CD4-positive, alpha-beta T cell treated with Interleukin-17A for 1 hour (primary cell): Measurements from ENCODE around the gene TLCD3A.
A peak's percentile ranks its signal among the peaks of the same experiment; 100 is the strongest.
"Not testable (repeated sequence)": the region's sequence is repeated elsewhere in the genome, so short reads cannot be mapped to it uniquely, and the experiment has no call there.

Experiments used
- DNase-seq: peaks from one replicate; pipeline ENCODE4 v3.0.0-alpha.2; 2020

Gene TLCD3A

DNA sequence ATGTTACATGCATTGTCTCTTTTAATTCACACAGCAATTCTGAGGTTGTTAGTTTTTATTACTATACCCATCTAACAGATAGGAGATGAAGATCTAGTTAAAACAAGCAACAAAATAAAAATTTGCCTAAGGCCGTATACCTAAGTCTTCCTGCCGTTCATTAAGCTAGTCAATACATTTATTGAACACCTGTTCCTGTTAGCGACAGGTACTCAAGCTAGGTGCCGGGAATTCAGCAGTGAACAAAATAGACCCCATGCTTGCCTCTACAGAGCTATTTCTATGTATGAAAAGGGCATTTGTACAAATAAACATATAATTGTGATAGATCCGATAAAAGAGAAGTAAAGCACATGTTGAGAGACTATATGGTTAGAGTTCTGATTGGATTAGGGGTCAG lies 14.3 kb upstream of the TLCD3A start:
- no peak for DNase-seq

DNA sequence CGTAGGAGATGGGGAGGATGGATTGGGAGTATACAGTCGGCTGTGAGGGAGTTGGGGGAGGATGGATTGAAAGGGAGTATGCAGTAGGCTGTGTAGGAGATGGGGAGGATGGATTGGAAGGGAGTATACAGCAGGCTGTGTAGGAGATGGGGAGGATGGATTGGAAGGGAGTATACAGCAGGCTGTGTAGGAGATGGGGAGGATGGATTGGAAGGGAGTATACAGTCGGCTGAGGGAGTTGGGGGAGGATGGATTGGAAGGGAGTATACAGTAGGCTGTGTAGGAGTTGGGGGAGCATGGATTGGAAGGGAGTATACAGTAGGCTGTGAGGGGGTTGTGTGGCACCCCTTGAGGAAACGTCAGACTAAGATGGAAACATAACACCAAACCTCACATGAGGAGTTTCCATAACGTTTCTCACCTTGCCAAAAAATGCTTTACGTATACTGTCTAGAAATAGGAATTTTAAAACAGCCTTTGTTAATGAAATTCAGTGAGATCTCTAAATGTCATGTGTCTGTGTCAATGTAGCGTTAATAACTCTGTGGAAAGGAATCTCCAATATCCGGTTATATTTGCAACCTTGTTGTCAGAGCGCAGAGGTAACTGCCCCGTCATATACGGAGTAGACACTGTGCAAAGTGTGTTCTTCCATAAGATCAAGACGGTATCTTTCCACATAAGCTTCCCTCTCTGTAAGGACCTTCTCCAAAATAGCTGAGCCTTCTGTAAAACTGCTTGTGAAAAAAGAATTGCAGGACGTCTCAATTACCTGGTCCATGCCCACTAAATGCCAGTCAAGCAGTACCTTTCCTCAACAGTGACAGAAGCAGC lies 11.5 kb upstream of the TLCD3A start:
- no peak for DNase-seq

DNA sequence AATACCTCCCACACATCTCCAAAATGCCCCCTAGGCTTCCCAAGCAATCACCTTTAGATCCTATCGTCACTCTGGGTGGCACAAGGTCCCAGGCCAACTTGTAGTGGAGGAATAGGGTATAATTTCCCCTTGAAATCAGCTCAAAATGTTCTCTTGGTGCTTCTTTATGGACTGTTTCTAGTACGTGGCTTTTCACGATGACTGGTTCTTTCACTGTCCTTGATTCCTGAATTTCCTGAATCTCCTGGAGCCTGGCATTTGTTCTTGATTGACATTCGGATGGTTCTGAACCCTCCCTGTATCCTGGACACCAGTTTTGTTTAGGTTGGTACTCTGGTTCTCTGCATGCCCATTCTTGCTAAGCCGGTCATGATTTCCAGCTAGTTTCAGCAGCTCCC lies 10.9 kb upstream of the TLCD3A start:
- no peak for DNase-seq

DNA sequence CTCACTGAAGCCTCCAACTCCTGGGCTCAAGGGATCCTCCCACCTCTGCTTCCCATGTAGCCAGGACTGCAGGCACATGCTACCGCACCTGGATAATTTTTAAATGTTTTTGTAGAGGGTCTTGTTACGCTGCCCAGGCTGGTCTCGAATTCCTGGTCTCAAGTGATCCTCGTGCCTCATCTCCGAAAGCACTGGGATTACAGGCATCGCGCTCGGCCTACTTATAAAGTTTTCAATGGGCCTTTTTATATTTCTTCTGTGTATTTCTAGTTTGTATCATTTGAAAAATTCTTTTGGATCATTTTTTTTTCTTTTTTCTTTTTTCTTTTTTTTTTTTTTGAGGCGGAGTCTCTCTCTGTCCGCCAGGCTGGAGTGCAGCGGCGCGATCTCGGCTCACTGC lies 7.3 kb upstream of the TLCD3A start:
- no peak for DNase-seq

DNA sequence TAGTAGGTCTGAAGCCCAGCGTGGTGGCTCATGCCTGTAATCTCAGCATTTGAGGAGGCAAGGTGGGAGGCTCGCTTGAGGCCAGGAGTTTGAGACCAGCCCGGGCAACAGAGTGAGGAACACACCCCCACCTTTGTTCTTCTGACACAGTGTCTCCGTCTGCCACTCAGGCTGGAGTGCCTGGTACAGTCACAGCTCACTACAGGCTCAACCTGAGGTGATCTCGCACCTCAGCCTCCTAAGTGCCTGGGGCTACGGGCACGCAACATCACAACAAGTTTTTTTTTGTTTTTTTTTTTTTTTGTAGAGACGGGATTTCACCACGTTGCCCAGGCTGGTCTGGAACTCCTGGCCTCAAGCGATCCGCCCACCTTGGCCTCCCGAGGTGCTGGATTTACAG lies 6.7 kb upstream of the TLCD3A start:
- no peak for DNase-seq

DNA sequence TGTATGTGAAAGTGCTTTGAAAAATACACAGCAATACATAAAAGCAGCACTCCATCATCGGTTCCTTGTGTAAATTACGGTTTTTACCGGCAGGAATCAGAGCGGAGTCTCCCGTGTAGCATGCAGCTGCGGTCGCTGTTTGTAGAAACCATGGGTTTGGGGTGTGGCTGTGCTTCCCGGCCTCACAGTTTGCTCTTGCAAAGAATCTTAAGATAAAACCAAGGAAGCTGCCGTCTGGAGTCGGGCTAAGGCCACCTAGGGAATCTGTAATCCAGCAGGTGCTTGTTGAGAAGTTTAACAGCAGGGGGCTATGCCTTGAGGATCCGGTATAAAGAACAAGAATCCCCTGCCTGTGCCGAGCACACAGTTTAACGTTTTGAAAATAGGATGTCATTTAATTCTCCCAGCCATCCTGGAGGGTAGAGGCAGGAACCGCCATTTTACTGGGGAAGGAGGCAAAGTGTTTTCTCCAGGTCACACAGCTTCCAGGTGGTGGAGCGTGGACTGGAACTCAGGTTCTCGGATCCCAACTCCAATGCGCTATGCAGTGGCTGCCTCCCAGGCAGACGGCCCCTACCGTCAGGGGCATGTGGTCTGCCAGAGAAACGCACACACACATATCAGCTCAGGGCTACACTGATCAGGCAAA lies 6.0 kb upstream of the TLCD3A start:
- no peak for DNase-seq

DNA sequence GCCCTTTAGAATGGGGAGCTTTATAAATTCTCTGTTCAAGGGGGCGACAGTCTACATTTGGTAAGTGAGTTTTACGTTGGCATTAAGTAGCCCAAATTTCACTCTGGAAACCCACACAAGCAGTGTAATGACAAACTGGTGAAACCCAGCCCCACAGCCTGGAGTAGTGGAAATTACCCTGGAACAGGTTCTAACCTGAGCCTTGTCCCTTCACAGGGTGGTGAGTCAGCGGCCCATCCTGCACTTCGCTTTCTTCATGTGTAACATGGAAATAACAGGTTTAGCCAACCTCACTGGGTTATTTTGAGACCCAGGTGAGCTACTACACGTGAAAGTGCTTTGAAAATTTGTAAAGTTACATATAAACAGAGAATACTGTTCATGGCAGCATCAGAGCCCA lies 3.5 kb upstream of the TLCD3A start:
- no peak for DNase-seq

DNA sequence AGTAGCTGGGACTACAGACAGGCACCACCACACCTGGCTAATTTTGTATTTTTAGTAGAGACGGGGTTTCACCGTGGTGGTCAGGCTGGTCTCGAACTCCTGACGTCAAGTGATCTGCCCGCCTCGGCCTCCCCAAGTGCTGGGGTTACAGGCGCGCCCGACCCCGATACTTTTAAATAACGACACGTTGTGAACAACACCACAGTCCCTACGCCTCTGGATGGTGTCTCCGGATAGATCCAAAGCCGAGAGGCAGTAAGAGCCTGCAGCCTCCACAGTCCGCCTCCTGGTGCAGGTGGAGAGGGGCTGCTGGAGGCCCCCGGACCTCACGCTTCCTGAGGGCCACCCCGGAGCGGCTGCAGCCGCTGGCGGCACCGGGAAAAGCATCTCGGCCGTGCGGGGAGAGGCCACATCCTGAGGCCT lies 741 bp upstream of the TLCD3A start:
- DNase-seq = no peak

DNA sequence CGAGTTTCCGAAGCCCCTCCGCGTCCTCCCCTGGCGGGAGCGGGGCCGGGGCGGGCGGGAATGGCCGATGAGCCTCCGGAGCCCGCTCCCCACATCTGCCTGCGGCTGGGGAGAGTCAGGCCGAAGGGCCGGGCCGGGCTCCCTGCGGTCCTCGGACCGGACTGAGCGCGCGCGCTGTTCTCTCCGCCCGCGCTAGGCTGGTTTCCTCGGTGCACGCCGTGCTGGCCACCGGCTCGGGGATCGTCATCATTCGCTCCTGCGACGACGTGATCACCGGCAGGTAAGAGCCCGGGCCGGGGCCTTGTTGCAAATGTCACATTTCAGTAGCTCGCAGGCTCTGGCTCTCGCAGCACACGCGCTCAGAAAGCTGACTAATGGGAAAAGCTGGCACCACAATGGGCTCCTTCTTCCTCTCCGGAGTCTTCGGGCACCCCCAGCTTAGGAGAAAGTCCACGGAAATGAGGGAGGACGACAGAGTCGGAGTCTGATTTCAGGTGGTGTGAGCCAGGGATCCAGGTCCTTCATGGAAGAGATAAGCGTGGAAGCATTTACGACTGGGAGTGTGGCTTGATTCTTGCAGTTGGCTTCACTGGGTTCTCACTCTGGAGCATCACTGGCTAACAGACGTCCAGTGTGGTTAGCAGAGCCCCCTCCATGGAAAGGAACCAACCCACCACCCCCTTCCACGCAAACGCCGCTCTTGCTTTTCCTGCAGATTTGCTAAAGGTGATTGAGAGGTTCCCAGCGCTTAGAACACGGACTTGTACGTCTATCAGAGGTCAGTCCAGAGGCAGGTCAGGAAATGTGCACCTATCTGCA lies 715 bp downstream of the TLCD3A start:
- peak; percentile 7 for DNase-seq

DNA sequence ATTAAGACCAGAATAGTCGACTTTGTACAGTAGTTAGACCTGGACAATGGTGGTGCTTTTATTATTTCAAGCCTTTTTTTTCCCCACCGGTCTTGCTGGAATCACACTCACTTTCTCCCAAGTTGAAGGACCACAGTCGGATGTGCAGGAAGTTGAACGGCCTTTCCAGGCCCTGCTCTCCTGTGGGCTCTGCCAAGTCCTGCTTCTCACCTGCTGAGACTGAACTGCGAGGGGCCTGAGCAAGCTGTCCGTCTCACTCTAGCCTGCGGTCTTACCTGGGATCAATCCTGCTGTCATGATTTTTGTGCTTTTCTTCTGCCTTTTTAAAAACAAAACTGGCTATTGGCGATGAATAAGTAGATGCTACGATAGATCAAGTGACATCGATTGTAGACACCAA lies 1.3 kb downstream of the TLCD3A start:
- DNase-seq = no peak

DNA sequence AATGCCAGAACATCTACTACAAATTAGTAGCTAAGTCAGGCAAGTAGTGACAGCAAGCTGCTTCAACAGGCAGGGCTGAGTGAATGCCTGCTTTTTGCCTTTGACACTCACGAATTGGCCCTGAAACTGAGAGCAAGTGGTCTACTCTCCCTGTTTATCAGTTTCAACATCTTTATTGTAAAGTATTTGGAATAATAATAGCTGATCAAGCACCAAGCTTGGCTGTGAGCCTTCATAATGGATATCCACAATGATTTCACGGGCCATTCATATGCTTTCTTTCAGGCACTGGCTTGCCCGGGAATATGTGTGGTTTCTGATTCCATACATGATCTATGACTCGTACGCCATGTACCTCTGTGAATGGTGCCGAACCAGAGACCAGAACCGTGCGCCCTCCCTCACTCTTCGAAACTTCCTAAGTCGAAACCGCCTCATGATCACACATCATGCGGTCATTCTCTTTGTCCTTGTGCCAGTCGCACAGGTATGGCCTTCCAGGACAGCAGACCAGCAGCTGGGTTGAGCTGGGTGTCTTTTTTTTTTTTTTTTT lies 5.2 kb downstream of the TLCD3A start:
- DNase-seq = no peak

DNA sequence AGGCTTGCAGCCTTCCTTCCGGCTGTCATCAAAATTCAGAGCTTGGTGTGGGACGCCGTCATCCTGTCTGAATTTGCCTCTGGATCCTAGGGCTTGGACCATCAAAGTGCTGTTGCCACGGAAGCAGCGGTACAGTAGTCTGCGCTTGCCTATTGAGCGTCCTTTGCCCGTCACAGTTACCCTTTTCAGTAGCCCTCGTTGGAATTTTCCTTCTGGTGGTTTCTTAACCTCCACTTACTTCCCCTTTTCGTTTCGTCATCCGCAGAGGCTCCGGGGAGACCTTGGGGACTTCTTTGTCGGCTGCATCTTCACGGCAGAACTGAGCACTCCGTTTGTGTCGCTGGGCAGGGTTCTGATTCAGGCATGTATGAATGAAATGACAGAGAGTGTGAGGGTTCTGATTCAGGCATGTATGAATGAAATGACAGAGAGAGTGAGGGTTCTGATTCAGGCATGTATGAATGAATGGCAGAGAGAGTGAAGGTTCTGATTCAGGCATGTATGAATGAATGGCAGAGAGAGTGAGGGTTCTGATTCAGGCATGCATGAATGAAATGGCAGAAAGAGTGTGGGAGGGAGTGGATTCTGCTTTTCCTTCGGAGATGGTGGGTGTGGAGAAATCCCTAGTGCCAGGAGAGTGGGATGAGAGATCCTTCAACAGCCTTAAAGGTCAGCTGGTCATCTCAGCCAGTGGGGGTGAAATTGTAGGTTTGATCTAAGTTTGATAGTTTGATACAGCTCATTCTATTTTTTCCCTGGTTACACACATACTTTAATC lies 8.0 kb downstream of the TLCD3A start:
- peak; percentile 41 for DNase-seq

DNA sequence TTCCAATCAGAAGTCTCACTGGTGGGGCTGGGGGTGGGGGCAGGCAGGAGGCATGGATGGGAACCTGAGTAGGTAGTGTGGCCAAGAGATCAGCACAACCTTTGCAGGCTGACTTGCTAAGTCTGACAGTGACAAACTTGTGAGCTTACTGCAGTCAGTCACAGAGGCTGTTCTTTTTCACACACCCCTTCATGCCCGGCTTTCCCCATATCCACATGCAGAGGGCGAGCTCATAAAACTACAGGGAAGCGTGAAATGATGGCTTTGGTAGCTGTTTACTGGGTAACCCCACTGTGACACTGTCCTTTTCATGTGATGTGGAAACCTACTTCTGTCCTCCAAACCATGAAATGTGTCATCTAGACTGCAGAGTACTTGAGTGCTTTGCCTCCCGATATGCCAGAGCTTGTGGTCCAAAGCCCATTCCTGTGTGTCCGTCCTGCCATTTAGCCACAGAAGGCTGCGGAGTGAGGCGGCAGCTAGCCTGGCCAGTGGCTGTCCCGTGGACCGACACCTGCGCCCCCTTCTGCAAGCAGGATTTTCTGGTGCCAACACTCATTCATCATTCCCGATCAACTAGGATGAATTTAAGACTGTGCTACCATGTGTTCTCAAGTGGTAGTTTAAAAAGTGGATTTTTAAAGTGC lies 9.9 kb downstream of the TLCD3A start:
- DNase-seq = no peak

DNA sequence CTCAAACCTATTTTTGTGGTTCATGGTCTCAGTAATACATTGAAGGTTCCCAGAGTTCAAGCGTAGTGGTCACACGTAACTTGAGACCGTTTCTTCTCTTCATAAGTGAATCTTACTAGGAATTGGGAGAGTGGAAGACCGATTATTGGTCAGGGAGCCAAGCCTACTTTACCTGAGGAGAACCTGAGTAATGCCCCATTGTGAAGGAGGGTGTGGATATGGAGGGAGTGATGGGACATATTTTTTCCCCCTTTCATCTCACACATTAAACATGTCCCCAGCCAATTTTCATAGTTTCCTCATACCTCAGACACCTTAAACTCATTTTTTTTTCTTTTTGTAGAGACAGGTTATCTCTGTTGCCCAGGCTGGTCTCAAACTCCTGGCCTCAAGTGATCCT lies 10.7 kb downstream of the TLCD3A start:
- DNase-seq = no peak

DNA sequence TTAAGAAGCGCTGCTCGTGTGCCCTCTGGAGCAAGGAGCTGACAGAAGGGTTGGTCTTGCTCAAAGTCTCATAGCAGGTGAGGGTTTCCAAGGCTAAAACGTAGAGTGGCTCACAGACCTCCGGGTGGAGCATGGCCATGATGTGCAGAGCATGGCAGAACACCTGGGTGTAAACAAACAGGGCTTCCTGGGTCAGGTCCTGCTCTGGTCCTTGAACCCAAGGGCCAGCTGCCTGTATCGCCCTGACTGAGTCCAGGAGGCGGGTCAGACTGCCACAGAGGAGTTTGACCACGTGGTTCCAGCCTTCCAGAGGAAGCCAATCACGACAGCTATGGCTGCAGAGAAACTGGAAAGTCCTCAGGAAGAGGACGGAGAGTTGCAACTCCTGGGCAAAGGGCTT lies 12.5 kb downstream of the TLCD3A start:
- no peak for DNase-seq

DNA sequence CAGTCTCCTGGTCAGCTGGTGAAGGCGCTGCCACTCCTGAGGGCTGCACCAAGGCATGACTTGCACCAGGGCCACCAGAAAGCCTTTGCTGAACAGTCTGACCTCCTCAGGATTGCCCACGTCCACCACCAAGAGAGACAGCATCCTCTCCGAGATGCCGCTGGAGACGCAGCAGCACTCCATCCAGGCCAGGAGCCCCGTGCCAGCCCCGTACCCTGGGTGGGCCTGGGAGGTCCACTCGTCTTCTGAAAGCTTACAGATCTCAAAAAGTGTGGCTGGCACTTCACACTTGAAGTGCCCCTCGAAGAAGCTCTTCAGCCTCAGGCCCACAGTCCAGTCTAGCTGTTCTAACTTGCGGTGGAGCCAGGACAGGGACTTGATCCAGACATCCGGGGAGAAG lies 13.0 kb downstream of the TLCD3A start:
- no peak for DNase-seq

DNA sequence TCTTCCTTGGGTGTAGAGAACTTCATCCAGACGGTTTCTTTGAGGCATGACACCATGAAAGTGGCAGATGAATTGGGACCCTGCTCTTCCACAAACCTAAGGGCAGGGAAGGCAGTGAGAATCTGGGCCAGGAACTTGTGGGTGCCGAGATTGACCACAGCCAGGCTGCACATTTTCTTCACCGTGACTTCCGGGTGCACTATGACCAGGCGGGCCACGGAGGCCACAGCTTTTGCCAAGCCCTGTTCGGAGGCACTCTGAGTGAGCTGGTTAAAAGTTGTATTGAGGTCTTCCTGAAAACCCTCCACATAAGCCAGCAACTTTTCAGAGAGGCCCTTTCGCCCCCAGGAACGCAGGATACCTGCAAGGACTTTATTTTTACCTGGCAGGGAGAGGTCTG lies 13.8 kb downstream of the TLCD3A start:
- DNase-seq = no peak

DNA sequence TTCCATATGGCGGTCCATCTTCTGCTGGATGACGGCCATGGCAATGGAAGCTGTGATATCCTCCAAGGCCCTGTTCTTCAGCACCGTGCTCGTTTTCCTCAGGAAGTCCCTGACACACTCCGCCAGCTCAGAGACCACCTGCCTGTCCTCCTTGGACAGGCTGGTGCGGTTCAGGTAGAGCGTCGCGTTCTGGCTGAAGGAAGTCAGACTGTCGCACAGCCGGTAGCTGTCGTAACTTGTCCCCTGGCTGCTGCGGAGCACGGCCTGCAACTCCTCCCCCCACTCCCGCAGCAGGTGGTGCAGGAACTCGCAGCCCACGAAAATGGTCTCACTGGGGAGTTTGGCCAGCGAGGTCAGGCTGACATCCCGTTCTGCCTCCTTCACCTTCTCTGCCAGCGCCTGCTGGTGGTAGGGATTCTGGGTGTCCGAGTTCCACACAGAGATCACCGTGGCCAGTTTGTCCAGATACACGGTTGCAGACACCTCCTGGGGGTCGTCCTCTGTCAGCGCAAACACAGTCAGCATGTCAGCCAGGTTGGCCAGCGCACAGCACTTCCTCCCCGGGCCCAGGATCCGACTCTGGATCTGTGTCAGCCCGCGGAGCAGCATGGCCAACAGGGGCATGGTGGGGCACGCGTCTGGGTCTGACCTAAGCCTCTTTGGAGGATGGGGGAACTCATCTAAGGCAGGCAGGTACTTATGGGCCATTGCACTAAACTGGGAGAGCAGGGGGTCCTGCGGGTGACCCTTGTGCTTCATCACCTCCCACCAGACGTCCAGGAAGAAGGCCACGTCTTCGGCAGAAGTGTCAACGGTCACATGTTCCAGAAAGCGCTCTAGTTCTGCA lies 14.6 kb downstream of the TLCD3A start:
- DNase-seq = no peak

DNA sequence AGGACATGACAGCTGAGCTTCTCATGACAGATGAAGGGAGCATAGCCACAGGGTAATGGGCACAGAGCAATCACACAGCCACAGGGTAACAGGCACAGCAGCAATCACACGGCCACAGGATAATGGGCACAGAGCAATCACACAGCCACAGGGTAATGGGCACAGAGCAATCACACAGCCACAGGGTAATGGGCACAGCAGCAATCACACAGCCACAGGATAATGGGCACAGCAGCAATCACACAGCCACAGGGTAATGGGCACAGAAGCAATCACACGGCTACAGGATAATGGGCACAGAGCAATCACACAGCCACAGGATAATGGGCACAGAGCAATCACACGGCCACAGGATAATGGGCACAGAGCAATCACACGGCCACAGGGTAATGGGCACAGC lies 16.2 kb downstream of the TLCD3A start:
- DNase-seq = not testable (repeated sequence)

DNA sequence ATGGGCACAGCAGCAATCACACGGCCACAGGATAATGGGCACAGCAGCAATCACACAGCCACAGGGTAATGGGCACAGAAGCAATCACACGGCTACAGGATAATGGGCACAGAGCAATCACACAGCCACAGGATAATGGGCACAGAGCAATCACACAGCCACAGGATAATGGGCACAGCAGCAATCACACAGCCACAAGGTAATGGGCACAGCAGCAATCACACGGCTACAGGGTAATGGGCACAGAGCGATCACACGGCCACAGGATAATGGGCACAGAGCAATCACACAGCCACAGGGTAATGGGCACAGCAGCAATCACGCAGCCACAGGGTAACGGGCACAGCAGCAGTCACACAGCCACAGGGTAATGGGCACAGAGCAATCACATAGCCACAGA lies 17.0 kb downstream of the TLCD3A start:
- not testable (repeated sequence) for DNase-seq

DNA sequence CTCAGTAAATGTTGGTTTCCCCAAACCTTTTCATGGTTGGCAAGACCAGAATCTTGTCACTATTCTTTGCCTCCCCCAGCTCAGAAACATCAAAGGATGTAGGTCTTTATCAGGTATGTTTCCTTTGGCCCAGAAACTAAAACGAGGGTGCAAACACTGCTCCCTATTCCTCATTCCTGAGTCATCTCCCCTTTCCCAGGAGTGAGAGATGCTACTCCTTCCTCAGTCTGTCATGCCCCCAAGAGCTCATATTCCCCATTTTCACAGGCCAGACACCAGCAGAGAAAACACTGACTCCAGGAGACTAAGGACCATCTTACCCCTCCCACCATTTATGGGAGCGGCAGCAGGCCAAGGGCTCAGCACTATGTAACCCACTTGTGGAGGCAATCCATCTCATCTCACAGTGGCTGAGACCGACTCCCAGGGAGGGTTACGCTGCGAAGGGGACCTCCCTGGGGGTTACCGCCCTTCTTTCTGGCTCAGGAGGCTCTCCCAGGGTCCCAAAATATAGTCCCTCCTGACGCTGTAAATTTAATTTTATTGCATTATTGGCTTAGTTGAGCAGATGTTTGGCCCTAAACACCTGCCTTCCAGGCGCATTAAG lies 18.1 kb downstream of the TLCD3A start:
- DNase-seq = no peak
